NCI-H2081 treated with DMSO at 0.1 percent for 48 hours (cell line): Measurements from ENCODE around the gene MMP1.

ENCODE experiments used
- DNase-seq: peaks from one replicate; lab custom pipeline; 2025; lab: John Stamatoyannopoulos, UW

Gene MMP1

GRCh38 chr11:102806296-102806695 lies 8.3 kb upstream of the MMP1 start:
- no peak for DNase-seq

- no peak for DNase-seq
Observed at GRCh38 chr11:102802341-102802740, 4.4 kb upstream of the MMP1 start.

- DNase-seq: no peak
Observed at GRCh38 chr11:102800767-102801166, 2.8 kb upstream of the MMP1 start.

GRCh38 chr11:102799681-102800340 lies 1.9 kb upstream of the MMP1 start:
- DNase-seq: no peak

- DNase-seq: no peak
Observed at GRCh38 chr11:102794382-102794781, 3.6 kb downstream of the MMP1 start.

GRCh38 chr11:102793677-102794290 lies 4.2 kb downstream of the MMP1 start:
- DNase-seq: no peak

GRCh38 chr11:102792604-102793003 lies 5.4 kb downstream of the MMP1 start:
- DNase-seq: no peak

GRCh38 chr11:102791271-102792036 lies 6.5 kb downstream of the MMP1 start:
- DNase-seq: no peak

GRCh38 chr11:102788334-102788995 lies 9.5 kb downstream of the MMP1 start:
- DNase-seq: no peak

- no peak for DNase-seq
Observed at GRCh38 chr11:102784380-102784779, 13.6 kb downstream of the MMP1 start.

- DNase-seq: peak; percentile 98
Observed at GRCh38 chr11:102783720-102784119, 14.2 kb downstream of the MMP1 start.

- DNase-seq: no peak
Observed at GRCh38 chr11:102783016-102783415, 14.9 kb downstream of the MMP1 start.

- DNase-seq: no peak
Observed at GRCh38 chr11:102781676-102782075, 16.3 kb downstream of the MMP1 start.

- peak; percentile 74 for DNase-seq
Observed at GRCh38 chr11:102780491-102780918, 17.5 kb downstream of the MMP1 start, which contains the start of gene MMP10. TSS of gene MMP10 (minus strand) at chr11:102780628. CDS start at chr11:102780591, 37 bp downstream.

GRCh38 chr11:102776454-102776853 lies 21.5 kb downstream of the MMP1 start:
- DNase-seq: no peak

GRCh38 chr11:102773386-102773785 lies 24.6 kb downstream of the MMP1 start:
- no peak for DNase-seq

GRCh38 chr11:102771351-102771750 lies 26.6 kb downstream of the MMP1 start:
- DNase-seq: no peak

- DNase-seq: no peak
Observed at GRCh38 chr11:102770191-102770590, 27.8 kb downstream of the MMP1 start.

GRCh38 chr11:102767800-102768199 lies 30.2 kb downstream of the MMP1 start:
- no peak for DNase-seq

- DNase-seq: no peak
Observed at GRCh38 chr11:102763440-102763839, 34.5 kb downstream of the MMP1 start.

GRCh38 chr11:102762361-102762767 lies 35.6 kb downstream of the MMP1 start:
- DNase-seq: no peak

- no peak for DNase-seq
Observed at GRCh38 chr11:102761646-102762238, 36.2 kb downstream of the MMP1 start.
